Prostate gland (tissue), 2 donors: ENCODE data around the gene UBE2E1. TPM values are rescaled to one million over a fixed set of nuclear protein-coding genes. Genes with fewer than 3 reads are reported as not detected.

Experiments
- DNase-seq: peaks from one replicate; pipeline ENCODE4 v3.0.0-alpha.2; 2019; ENCODE audit warnings: low spot score
- H3K27ac ChIP-seq, 2 donors: fragments of 200-600 bp; sonication (generic); 2 replicates each; pipeline ENCODE4 v1.5.1; 2017 to 2019
- H3K27me3 ChIP-seq: fragments of 200-600 bp; sonication (generic); replicated peaks from 2 replicates; pipeline ENCODE4 v1.5.1; 2019; ENCODE audit not compliant: insufficient read depth
- H3K36me3 ChIP-seq, 2 donors: fragments of 200-600 bp; sonication (generic); 1 replicate in 1 of 2; 2 replicates in 1 of 2; pipeline versions ENCODE4 v1.5.1 to v1.8.1; 2017 to 2019
- H3K4me1 ChIP-seq: fragments of 200-600 bp; sonication (generic); replicated peaks from 2 replicates; pipeline ENCODE4 v1.5.1; 2019
- H3K4me3 ChIP-seq, 2 donors: fragments of 200-600 bp; sonication (generic); 2 replicates each; pipeline ENCODE4 v1.5.1; 2017 to 2019
- H3K9me3 ChIP-seq: fragments of 200-600 bp; sonication (generic); 2 replicates; pipeline ENCODE4 v1.5.1; 2017
- POLR2A ChIP-seq: fragments of 450-650 bp; IDR thresholded peaks from one replicate; pipeline ENCODE4 v1.6.1; 2016; ENCODE audit warnings: antibody characterized with exemption, mild to moderate bottlenecking
- POLR2AphosphoS5 ChIP-seq: sonication (generic); formaldehyde crosslinking; IDR thresholded peaks from one replicate; pipeline ENCODE4 v1.6.1; 2017; ENCODE audit warnings: antibody characterized with exemption
- WGBS: methylation state at CpG from one replicate; pipeline ENCODE4 v1.1.5; 2018; 5-methylcytosine and 5-hydroxymethylcytosine counted together
- intact Hi-C: fragments of 100-400 bp; cut with DNase I; formaldehyde crosslinking; loops from one replicate; pipeline ENCODE4 v1.14.2; 2022
- total RNA-seq, 2 donors: library from RNA; depleted of rRNA; stranded (reverse); fragments of >200 nt; gene quantifications; one replicate each; pipeline ENCODE4 v1.1.0, GENCODE V29; 2016
- TF ChIP-seq, protein P1 (sequence below), 4 experiments: fragments of 200-600 bp in 2 of 4; fragments of 450-650 bp in 2 of 4; sonication (generic) in 2 of 4; IDR thresholded peaks; 1 replicate in 3 of 4; 2 replicates in 1 of 4; pipeline ENCODE4 v1.5.1; 2016 to 2019; ENCODE audit warnings: antibody characterized with exemption in 4 of 4, mild to moderate bottlenecking in 2 of 4, moderate library complexity in 2 of 4

Gene UBE2E1
- total RNA-seq, 2 donors from 2014 or later: 77.8 to 92.1 TPM

GRCh38 chr3:23817508-23818223, 11.9 kb downstream of the UBE2E1 start:
- 93% methylated on average over 3 of the region's 3 CpGs for WGBS
- Histone ChIP-seq H3K4me1 (peaks cover 2% of the 10 kb centered on the region), H3K27ac (no peak overlapping the region), H3K27me3 (no peaks in the 10 kb centered on the region), H3K9me3 (no peaks in the 10 kb centered on the region), H3K4me3 (no peak overlapping the region), H3K36me3 (no peaks in the 10 kb centered on the region)
- TF ChIP-seq POLR2A (no peak), POLR2AphosphoS5 (no peak)
- TF ChIP-seq, protein P1, sequence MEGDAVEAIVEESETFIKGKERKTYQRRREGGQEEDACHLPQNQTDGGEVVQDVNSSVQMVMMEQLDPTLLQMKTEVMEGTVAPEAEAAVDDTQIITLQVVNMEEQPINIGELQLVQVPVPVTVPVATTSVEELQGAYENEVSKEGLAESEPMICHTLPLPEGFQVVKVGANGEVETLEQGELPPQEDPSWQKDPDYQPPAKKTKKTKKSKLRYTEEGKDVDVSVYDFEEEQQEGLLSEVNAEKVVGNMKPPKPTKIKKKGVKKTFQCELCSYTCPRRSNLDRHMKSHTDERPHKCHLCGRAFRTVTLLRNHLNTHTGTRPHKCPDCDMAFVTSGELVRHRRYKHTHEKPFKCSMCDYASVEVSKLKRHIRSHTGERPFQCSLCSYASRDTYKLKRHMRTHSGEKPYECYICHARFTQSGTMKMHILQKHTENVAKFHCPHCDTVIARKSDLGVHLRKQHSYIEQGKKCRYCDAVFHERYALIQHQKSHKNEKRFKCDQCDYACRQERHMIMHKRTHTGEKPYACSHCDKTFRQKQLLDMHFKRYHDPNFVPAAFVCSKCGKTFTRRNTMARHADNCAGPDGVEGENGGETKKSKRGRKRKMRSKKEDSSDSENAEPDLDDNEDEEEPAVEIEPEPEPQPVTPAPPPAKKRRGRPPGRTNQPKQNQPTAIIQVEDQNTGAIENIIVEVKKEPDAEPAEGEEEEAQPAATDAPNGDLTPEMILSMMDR (IDR thresholded peaks at IDR 0.05): no peak
- DNase-seq: no peak
- intact Hi-C loops: no loop called here

DNA sequence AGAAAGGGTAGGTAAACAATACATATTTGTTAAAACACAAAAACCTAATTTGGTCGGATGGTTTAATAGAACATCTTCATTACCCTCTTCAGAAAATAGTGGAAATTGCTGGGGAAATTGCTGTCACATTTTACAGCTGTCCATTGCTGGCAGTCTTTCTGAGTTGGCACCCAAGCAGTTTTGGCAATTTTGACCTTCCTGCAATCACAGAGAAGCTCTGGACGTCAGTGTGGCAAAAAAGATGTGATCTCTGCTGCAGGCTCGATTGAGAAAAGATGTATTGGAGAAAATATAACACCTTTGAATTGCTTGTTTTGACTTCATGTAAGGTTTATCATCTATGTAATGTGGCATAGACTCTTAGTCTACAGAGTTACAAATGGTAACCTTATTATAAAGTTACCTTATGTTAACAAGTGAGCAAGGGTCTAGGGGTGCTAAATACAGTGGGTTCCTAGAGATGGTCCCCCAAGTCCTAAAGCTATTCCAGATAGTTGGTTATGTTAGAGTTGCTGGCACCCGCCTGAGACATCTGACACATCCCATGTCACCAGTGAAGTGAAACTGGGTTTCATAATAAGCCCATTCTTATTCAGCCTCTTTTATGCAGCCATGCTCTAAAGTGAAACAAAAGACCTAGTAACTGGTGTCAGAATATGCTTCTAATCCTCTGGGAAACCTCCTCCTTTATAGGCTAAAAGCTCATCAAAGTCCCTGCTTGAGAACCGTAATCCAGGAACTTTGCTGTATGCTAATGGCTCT, 14.0 kb downstream of the UBE2E1 start:
- WGBS: 65% methylated on average over 5 of the region's 5 CpGs
- DNase-seq: no peak
- H3K36me3 ChIP-seq: no peaks in the 10 kb centered on the region
- peaks cover 2% of the 10 kb centered on the region for H3K4me1 ChIP-seq
- no peak for TF ChIP-seq POLR2AphosphoS5
- TF ChIP-seq POLR2A: no peak
- TF ChIP-seq, protein P1 (IDR thresholded peaks at IDR 0.05): no peak
- no peaks in the 10 kb centered on the region for H3K9me3 ChIP-seq
- no peaks in the 10 kb centered on the region for H3K27me3 ChIP-seq
- intact Hi-C loops: no loop called here
- H3K27ac ChIP-seq: no peak overlapping the region
- H3K4me3 ChIP-seq: no peak overlapping the region

DNA sequence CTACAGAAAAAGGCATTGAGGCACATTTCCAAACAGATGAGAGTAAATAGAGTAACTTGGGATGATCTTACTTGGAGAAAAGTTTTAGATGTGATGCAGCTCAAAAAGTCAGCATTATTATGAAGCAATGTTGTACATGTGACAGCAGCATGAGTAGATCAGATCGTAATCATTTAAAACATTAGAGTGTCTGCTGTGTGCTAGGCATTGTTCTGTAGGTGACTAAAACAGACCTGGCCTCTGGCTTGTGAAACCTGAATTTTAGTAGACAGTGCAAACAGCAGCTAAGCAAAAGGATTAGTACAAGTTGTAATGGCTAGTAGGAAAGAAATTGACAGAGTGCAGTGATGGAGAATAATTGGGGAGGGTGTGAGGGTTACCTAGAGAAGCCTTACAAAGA, 15.1 kb downstream of the UBE2E1 start:
- no peak for DNase-seq
- intact Hi-C loops: no loop called here
- WGBS: 78% methylated on average over 1 of the region's 1 CpG

DNA sequence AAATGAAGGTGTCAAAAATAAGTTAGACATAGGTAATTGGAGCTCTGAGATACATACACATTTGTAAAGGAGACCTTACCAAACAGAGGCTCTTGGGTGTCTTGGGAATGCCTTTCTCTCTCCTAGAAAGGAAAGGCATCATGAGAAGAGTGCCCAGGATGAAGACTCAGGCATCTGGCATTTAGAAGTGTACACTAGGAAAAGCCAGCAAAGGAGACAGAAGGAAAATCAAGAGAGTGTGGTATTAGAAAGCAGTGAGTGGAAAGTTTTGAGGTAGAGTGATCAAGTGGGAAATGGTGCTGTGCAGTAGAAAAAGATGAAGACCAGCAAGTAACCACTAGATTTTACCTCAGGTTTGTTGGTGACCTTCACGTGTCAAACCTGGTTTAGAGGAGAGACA, 16.1 kb downstream of the UBE2E1 start:
- WGBS: 71% methylated on average over 1 of the region's 1 CpG
- no peaks in the 10 kb centered on the region for H3K36me3 ChIP-seq
- no peaks in the 10 kb centered on the region for H3K4me1 ChIP-seq
- H3K27ac ChIP-seq: no peak overlapping the region
- intact Hi-C loops: no loop called here
- no peak for DNase-seq
- no peak overlapping the region for H3K4me3 ChIP-seq
- TF ChIP-seq, protein P1 (IDR thresholded peaks at IDR 0.05): no peak
- no peaks in the 10 kb centered on the region for H3K9me3 ChIP-seq
- no peaks in the 10 kb centered on the region for H3K27me3 ChIP-seq

More for the DNA sequence above, 15.1 kb downstream of the UBE2E1 start:
- Histone ChIP-seq H3K4me1 (no peaks in the 10 kb centered on the region), H3K27me3 (no peaks in the 10 kb centered on the region), H3K36me3 (no peaks in the 10 kb centered on the region), H3K27ac (no peak overlapping the region), H3K9me3 (no peaks in the 10 kb centered on the region), H3K4me3 (no peak overlapping the region)
- TF ChIP-seq POLR2A (no peak), POLR2AphosphoS5 (no peak)
- TF ChIP-seq, protein P1 (IDR thresholded peaks at IDR 0.05): no peak
